Right lobe of liver (tissue), 6 donors: ENCODE results near the gene APLN. TPM values are rescaled to one million over a fixed set of nuclear protein-coding genes. Genes with fewer than 3 reads are reported as not detected.

Source experiments
- ATAC-seq, 4 donors: fragments of 200-7000 bp; cut with Tn5 transposase; one replicate each; pipeline ENCODE4 v1.9.1; 2020; ENCODE audit warnings: mild to moderate bottlenecking in 4 of 4, moderate library complexity in 4 of 4
- DNase-seq, 3 donors: peaks; one replicate each; pipeline ENCODE4 v3.0.0-alpha.2; 2020
- H3K27ac ChIP-seq, 3 donors: fragments of 200-600 bp; one replicate each; pipeline ENCODE4 v1.8.0; 2022
- H3K27me3 ChIP-seq, 2 donors: fragments of 200-600 bp; one replicate each; pipeline ENCODE4 v1.8.0; 2022
- H3K36me3 ChIP-seq, 4 donors: fragments of 200-600 bp; sonication (generic) in 1 of 4; one replicate each; pipeline versions ENCODE4 v1.5.1 to v1.8.0; 2017 to 2022; ENCODE audit warnings: control low read depth in 1 of 4
- H3K4me1 ChIP-seq, 4 donors: fragments of 200-600 bp; sonication (generic) in 1 of 4; one replicate each; pipeline versions ENCODE4 v1.5.1 to v1.8.0; 2017 to 2022; ENCODE audit warnings: control low read depth in 1 of 4
- H3K4me3 ChIP-seq, 3 donors: fragments of 200-600 bp; one replicate each; pipeline ENCODE4 v1.8.0; 2022
- H3K9me3 ChIP-seq, 4 donors: fragments of 200-600 bp; sonication (generic) in 1 of 4; one replicate each; pipeline versions ENCODE4 v1.5.1 to v1.8.0; 2017 to 2022; ENCODE audit warnings: control low read depth in 1 of 4
- POLR2A ChIP-seq: fragments of 450-650 bp; IDR thresholded peaks from one replicate; pipeline ENCODE4 v1.6.1; 2017; ENCODE audit warnings: antibody characterized with exemption, mild to moderate bottlenecking
- WGBS: methylation state at CpG from one replicate; pipeline ENCODE4 v1.1.6; 2018; ENCODE audit warnings: low coverage, low lambda C conversion rate; ENCODE audit not compliant: insufficient coverage; ENCODE audit errors: missing lambda C conversion rate; 5-methylcytosine and 5-hydroxymethylcytosine counted together
- intact Hi-C, 2 donors: fragments of 100-400 bp; cut with DNase I; formaldehyde crosslinking; loops; one replicate each; pipeline versions ENCODE4 v1.11.2 to v1.14.1; 2022
- total RNA-seq, 6 experiments: library from RNA; depleted of rRNA in 2 of 6; stranded (reverse); fragments of >200 nt in 2 of 6; fragmentation: NEBNext Ultra II Directional in 3 of 6; extraction: Animal tissue kit (Norgen Biotek cat#: 25700) in 3 of 6; gene quantifications; one replicate each; pipeline versions ENCODE4 v1.1.0 to v1.2.4, GENCODE V29; 2016 to 2023
- TF ChIP-seq, protein P1 (sequence below), 4 donors: fragments of 200-600 bp in 3 of 4; fragments of 450-650 bp in 1 of 4; IDR thresholded peaks; one replicate each; pipeline versions ENCODE4 v1.5.1 to v1.8.0; 2016 to 2022; ENCODE audit warnings: antibody characterized with exemption in 4 of 4, mild to moderate bottlenecking in 2 of 4
- donor health status: DM: no; HTN: yes; CAD: no.
- donor health status: DM: no; HTN: no; CAD: no.
- donor health status: DM: no; HTN: no; CAD: no.
- donor health status: DM: no; HTN: yes; CAD: no.
- donor health status: DM: no; HTN: yes; CAD: no.

The APLN gene
- total RNA-seq, 6 experiments from 2014 or later = 0.17 to 5.3 (median 0.96) TPM

DNA sequence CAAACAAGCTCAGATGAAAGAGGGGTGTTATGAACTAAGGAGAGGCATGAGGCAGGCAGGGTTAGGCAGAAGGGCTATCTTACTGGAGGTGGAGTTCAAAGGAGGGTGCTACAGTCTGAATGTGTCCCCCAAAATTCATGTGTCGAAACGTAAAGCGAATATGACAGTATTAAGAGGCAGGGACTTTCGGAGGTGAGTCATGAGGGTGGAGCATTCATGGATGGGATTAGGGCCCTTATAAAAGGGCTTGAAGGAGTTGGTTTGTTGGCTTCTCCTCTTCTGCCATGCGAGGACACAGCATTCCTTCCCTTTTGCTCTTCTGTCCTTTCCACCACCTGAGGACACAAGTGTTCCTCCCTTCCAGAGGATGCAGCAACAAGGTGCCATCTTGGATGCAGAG is 22.9 kb downstream of the APLN start:
- TF ChIP-seq, protein P1, sequence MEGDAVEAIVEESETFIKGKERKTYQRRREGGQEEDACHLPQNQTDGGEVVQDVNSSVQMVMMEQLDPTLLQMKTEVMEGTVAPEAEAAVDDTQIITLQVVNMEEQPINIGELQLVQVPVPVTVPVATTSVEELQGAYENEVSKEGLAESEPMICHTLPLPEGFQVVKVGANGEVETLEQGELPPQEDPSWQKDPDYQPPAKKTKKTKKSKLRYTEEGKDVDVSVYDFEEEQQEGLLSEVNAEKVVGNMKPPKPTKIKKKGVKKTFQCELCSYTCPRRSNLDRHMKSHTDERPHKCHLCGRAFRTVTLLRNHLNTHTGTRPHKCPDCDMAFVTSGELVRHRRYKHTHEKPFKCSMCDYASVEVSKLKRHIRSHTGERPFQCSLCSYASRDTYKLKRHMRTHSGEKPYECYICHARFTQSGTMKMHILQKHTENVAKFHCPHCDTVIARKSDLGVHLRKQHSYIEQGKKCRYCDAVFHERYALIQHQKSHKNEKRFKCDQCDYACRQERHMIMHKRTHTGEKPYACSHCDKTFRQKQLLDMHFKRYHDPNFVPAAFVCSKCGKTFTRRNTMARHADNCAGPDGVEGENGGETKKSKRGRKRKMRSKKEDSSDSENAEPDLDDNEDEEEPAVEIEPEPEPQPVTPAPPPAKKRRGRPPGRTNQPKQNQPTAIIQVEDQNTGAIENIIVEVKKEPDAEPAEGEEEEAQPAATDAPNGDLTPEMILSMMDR (IDR thresholded peaks at IDR 0.05) = no peak
- TF ChIP-seq POLR2A = no peak
- Histone ChIP-seq H3K9me3 (no peaks in the 10 kb centered on the region), H3K36me3 (no peaks in the 10 kb centered on the region), H3K4me3 (no peak overlapping the region), H3K27me3 (no peaks in the 10 kb centered on the region), H3K27ac (no peak overlapping the region), H3K4me1 (no peaks in the 10 kb centered on the region)
- ATAC-seq = no peak
- WGBS = 78% methylated on average over 5 of the region's 5 CpGs
- intact Hi-C loops = loop anchor here in 1 of 2 donors (10.0 kb wide), 1 partner anchor 93 kb away; no protein-coding TSS in a partner anchor
- no peak for DNase-seq

DNA sequence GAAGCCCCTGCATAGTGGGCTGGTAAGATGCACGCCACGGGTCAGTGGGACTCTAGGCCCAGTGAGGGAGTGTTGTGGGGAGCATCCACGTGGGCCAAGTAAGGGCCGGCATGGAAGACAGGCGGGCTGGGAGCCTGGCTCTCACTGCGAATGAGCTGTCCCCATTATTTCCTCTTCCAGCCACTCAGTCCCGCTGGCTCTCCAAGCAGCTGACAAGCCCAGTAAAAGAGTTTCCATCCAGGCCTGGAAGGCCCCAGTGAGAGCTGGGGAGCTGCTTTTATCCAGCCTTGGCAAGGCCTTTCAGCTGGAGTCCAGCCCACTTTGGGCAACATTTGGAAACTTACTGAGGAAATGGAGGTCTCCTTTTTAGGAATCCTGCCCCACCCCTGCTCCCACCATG is 24.9 kb downstream of the APLN start:
- Histone ChIP-seq H3K36me3 (no peaks in the 10 kb centered on the region), H3K27me3 (no peaks in the 10 kb centered on the region), H3K27ac (no peak overlapping the region), H3K9me3 (no peaks in the 10 kb centered on the region), H3K4me1 (no peaks in the 10 kb centered on the region), H3K4me3 (no peak overlapping the region)
- TF ChIP-seq POLR2A = no peak
- TF ChIP-seq, protein P1 (IDR thresholded peaks at IDR 0.05) = no peak
- DNase-seq (no peak), ATAC-seq (no peak)
- WGBS = no CpG with 5 or more reads among the region's 7 CpGs
- intact Hi-C loops = loop anchor here in 1 of 2 donors (10.0 kb wide), 1 partner anchor 95 kb away; no protein-coding TSS in a partner anchor

DNA sequence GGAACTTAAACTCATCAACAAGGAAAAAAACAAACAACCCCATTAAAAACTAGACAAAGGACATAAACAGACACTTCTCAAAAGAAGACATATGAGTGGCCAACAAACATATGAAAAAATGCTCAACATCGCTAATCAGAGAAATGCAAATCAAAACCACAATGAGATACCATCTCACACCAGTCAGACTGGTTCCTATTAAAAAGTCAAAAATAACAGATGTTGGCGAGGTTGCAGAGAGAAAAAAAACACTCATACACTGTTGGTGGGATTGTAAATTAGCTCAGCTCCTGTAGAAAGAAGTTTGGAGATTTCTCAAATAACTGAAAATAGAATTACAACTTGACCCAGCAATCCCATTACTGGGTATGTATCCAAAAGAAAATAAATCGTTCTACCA is 28.7 kb downstream of the APLN start:
- H3K27ac ChIP-seq = no peak overlapping the region
- ATAC-seq = no peak
- no peak for TF ChIP-seq POLR2A
- TF ChIP-seq, protein P1 (IDR thresholded peaks at IDR 0.05) = no peak
- no peak for DNase-seq
- no peaks in the 10 kb centered on the region for H3K4me1 ChIP-seq
- WGBS = 53% methylated on average over 3 of the region's 3 CpGs
- no peaks in the 10 kb centered on the region for H3K36me3 ChIP-seq
- H3K27me3 ChIP-seq = no peaks in the 10 kb centered on the region
- no peaks in the 10 kb centered on the region for H3K9me3 ChIP-seq
- intact Hi-C loops = no loop called here
- H3K4me3 ChIP-seq = no peak overlapping the region

DNA sequence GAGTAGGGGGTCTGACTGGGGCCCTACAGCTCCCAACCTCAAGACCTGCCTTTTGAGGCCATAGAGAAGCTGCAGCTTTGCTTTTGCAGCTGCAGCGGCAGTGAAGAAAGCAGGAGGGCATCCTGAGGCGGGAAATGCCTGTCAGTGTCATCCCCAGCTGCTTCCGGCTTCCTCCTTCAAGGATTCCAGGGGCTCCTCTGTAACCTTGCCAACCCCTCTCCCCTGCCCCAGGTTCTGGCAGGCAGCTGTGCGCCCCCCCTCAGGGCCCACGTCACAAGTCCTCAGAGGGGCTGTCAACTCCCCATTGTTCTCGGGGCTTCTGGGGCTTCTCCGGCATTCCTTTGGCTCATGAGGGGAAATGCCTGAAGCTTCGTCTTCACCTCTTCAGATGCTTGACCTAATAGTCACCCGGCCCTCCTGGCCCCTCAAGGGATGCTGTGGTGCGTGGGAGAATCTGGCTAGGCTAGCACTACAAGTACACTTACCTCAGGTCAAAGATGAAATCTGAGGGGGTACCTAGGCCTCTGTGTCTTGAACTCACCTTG is 31.9 kb downstream of the APLN start:
- Histone ChIP-seq H3K27me3 (no peaks in the 10 kb centered on the region), H3K27ac (no peak overlapping the region), H3K4me3 (no peak overlapping the region), H3K9me3 (no peaks in the 10 kb centered on the region), H3K4me1 (no peaks in the 10 kb centered on the region), H3K36me3 (no peaks in the 10 kb centered on the region)
- TF ChIP-seq, protein P1 (IDR thresholded peaks at IDR 0.05) = no peak
- no peak for TF ChIP-seq POLR2A
- DNase-seq = no peak
- 79% methylated on average over 4 of the region's 10 CpGs for WGBS
- peak in 1 of 4 donors; percentile 40 for ATAC-seq
- intact Hi-C loops = no loop called here
